ENCODE data around the gene ZNF214.

Gene ZNF214

GRCh38 chr11:7020183-7020917 lies at the start of gene ZNF214, which contains the start of gene NLRP14:
ZNF214 (minus strand) TSS chr11:7020346; CDS start chr11:7002835, 17,511 bp downstream.
NLRP14 (plus strand) TSS chr11:7020479; CDS start chr11:7038587, 18,108 bp downstream.
- no peak for DNase-seq

GRCh38 chr11:7062534-7062933 lies 42.4 kb upstream of the ZNF214 start:
- no peak for DNase-seq

GRCh38 chr11:7060868-7061267 lies 40.7 kb upstream of the ZNF214 start:
- no peak for DNase-seq

GRCh38 chr11:7057641-7058040 lies 37.5 kb upstream of the ZNF214 start:
- DNase-seq, result no peak

- DNase-seq, result no peak
Observed at GRCh38 chr11:7056828-7057513, 36.8 kb upstream of the ZNF214 start.

- DNase-seq, result no peak
Observed at GRCh38 chr11:7050191-7050590, 30.0 kb upstream of the ZNF214 start.

GRCh38 chr11:7046474-7047175 lies 26.5 kb upstream of the ZNF214 start:
- DNase-seq, result no peak

- DNase-seq, result no peak
Observed at GRCh38 chr11:7034019-7034418, 13.9 kb upstream of the ZNF214 start.

GRCh38 chr11:7032692-7033091 lies 12.5 kb upstream of the ZNF214 start:
- DNase-seq, result no peak

- no peak for DNase-seq
Observed at GRCh38 chr11:7031471-7031871, 11.3 kb upstream of the ZNF214 start.

- DNase-seq, result no peak
Observed at GRCh38 chr11:7030836-7031235, 10.7 kb upstream of the ZNF214 start.

- no peak for DNase-seq
Observed at GRCh38 chr11:7028141-7028540, 8.0 kb upstream of the ZNF214 start.

- no peak for DNase-seq
Observed at GRCh38 chr11:7021318-7021717, 1.2 kb upstream of the ZNF214 start.

- DNase-seq, result no peak
Observed at GRCh38 chr11:7019500-7020182, 505 bp downstream of the ZNF214 start.

- DNase-seq, result no peak
Observed at GRCh38 chr11:7016011-7016410, 4.1 kb downstream of the ZNF214 start.

GRCh38 chr11:7014118-7014517 lies 6.0 kb downstream of the ZNF214 start:
- DNase-seq, result no peak

GRCh38 chr11:7004482-7004881 lies 15.7 kb downstream of the ZNF214 start:
- no peak for DNase-seq

GRCh38 chr11:6995703-6996102 lies 24.4 kb downstream of the ZNF214 start:
- no peak for DNase-seq

GRCh38 chr11:6992457-6993417 lies 27.4 kb downstream of the ZNF214 start:
- DNase-seq, result no peak

- no peak for DNase-seq
Observed at GRCh38 chr11:6992026-6992425, 28.1 kb downstream of the ZNF214 start.

GRCh38 chr11:6991227-6991626 lies 28.9 kb downstream of the ZNF214 start:
- DNase-seq, result no peak

GRCh38 chr11:6988506-6988905 lies 31.6 kb downstream of the ZNF214 start:
- DNase-seq, result no peak
